Cardiac fibroblast (primary cell): ENCODE results near the gene GTF2E1.
"Not testable (repeated sequence)": the region's sequence is repeated elsewhere in the genome, so short reads cannot be mapped to it uniquely, and the experiment has no call there.

ENCODE experiments used
- DNase-seq, 2 donors: peaks; one replicate each; pipeline versions ENCODE4 v3.0.0 to v3.0.0-alpha.2; 2010; ENCODE audit warnings: low read depth in 2 of 2
- H3K4me3 ChIP-seq, 2 donors: replicated peaks in 1 of 2; 1 replicate in 1 of 2; 2 replicates in 1 of 2; pipeline ENCODE4 v1.5.1; 2011; ENCODE audit warnings: low read depth in 2 of 2, low read length in 2 of 2, mild to moderate bottlenecking in 2 of 2, moderate library complexity in 1 of 2
- TF ChIP-seq, protein P1 (sequence below): IDR thresholded peaks from one replicate; pipeline ENCODE4 v1.5.1; 2011; ENCODE audit warnings: low read depth, mild to moderate bottlenecking, low read length, inconsistent platforms

The GTF2E1 gene

DNA sequence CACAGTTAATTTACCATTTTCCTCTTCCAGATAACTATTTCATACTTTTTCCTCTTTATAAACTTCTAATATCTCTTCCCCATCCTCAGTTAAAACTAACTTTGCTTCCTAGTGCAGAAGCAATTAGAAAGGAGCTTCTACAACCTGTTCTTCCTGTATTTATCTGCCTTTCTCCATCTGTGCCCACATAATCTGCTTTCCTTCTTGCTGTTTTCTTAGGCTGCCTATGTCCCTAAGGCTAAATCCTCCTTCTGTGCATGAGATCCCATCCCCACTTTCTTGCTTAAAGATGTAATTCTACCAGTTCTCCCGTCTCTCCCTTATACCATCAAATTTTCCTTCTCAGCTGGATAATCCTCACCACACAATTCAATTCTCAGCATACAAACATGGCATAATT lies 32.2 kb upstream of the GTF2E1 start:
- TF ChIP-seq, protein P1, sequence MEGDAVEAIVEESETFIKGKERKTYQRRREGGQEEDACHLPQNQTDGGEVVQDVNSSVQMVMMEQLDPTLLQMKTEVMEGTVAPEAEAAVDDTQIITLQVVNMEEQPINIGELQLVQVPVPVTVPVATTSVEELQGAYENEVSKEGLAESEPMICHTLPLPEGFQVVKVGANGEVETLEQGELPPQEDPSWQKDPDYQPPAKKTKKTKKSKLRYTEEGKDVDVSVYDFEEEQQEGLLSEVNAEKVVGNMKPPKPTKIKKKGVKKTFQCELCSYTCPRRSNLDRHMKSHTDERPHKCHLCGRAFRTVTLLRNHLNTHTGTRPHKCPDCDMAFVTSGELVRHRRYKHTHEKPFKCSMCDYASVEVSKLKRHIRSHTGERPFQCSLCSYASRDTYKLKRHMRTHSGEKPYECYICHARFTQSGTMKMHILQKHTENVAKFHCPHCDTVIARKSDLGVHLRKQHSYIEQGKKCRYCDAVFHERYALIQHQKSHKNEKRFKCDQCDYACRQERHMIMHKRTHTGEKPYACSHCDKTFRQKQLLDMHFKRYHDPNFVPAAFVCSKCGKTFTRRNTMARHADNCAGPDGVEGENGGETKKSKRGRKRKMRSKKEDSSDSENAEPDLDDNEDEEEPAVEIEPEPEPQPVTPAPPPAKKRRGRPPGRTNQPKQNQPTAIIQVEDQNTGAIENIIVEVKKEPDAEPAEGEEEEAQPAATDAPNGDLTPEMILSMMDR = no peak

DNA sequence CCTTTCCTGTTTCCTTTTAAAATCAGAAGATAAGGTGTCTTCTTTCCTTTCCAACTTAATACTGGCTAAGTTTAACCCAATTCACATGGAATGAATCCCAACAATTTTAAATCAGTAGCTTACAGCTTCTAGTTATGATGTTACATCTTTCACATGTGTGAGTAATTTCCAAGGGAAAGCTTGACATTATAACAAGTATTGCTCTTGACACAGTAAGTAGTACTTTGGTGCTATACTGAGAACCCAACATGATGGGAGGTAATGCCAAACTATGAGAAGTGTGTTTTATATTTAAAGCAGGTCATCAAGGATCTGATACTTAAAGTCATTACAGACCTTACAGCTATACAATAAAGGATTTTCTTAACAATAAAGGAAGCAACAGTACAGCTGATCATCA lies 29.3 kb upstream of the GTF2E1 start:
- TF ChIP-seq, protein P1 = no peak
- DNase-seq = no peak

More for the DNA sequence above, 32.2 kb upstream of the GTF2E1 start:
- no peak for DNase-seq
- H3K4me3 ChIP-seq = no peak overlapping the region

DNA sequence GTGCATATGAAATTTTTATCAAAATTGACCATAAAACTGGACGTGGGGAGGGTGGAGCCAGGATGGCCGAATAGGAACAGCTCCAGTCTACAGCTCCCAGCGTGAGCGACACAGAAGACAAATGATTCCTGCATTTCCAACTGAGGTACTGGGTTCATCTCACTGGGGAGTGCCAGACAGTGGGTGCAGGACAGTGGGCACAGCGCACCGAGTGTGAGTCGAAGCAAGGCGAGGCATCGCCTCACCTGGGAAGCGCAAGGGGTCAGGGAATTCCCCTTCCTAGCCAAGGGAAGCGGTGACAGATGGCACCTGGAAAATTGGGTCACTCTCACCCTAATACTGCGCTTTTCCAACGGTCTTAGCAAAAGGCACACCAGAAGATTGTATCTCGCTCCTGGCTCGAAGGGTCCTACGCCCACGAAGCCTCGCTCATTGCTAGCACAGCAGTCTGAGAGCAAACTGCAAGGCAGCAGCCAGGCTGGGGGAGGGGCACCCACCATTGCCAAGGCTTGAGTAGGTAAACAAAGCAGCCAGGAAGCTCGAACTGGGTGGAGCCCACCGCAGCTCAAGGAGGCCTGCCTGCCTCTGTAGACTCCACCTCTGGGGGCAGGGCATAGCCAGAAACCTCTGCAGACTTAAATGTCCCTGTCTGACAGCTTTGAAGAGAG lies 23.2 kb upstream of the GTF2E1 start:
- peak in 1 of 2 donors; percentile 6 for DNase-seq
- not testable (repeated sequence) for H3K4me3 ChIP-seq

More for the DNA sequence above, 29.3 kb upstream of the GTF2E1 start:
- no peak overlapping the region for H3K4me3 ChIP-seq

DNA sequence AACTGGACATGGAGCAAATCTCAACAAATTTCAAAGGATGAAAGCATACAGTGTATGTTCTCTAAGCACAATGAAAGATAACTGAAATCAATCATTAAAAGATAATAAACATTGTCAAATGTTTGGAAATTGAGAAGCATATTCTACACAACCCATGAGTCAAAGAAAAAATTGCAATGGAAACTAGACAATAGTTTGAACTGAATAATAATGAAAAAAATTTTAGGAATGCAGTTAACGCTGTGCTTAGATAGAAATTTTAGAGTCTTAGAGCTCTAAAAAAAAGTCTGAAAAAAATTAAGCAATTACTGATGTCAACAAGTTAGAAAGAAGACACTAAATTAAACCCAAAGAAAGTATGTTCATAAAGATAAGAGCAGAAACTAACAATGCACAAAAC lies 15.8 kb upstream of the GTF2E1 start:
- peak in 1 of 2 donors; percentile 39 for DNase-seq
- H3K4me3 ChIP-seq = no peak overlapping the region
- TF ChIP-seq, protein P1 = no peak

DNA sequence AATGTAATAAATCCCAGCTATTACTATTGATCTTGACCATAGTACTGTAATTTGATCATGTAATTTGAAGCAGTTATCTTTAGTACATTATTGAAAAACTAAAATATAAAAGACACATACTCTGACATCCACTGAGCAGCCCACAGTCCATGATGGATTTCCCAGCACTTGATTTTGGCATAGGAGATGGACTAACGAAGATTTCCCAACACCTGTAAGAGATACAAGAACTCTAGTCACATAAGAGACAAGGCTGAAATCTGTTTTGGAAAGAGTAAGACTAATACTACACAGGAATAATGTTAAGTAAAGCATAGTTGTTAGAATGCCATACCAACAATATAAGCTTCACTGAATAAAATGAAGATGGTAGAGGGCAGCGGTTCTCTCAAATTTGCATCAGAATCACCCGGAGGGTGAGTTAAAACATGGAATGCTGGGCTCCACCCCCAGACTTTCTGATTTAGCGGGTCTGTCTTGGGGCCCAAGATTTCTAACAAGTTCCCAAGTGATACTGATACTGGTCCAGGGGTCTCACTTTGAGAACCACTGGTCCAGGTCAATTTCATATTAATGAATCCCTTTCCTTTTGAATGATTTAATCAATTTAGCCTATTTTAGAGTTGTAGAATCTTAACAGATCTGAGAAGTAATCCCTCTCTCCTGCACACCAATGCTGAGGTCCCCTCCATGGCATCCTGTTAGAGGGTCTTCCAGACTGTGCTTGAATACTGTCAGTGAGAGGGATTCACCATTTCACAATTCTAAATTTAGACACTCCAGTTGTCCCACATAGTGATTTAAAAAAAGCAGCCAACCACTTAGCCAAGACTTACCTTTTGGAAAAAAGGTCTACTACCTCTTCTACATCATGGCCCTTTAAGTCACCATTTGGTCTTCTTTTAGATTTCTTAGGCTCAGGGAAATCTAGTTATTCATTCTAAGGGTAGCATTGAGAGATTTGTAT lies 11.7 kb upstream of the GTF2E1 start:
- DNase-seq = no peak
- H3K4me3 ChIP-seq = no peak overlapping the region
- TF ChIP-seq, protein P1 = no peak

DNA sequence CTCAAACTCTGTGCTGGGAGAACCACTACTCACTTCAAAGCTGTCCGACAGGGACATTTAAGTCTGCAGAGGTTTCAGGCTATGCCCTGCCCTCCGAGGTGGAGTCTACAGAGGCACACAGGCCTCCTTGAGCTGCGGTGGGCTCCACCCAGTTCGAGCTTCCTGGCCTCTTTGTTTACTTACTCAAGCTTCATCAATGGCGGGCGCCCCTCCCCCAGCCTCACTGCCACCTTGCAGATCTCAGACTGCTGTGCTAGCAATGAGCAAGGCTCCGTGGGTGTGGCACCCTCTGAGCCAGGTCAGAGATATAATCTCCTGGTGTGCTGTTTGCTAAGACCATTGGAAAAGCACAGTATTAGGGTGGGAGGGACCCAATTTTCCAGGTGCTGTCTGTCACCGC lies 4.5 kb upstream of the GTF2E1 start:
- DNase-seq, H3K4me3 ChIP-seq: not testable (repeated sequence)

DNA sequence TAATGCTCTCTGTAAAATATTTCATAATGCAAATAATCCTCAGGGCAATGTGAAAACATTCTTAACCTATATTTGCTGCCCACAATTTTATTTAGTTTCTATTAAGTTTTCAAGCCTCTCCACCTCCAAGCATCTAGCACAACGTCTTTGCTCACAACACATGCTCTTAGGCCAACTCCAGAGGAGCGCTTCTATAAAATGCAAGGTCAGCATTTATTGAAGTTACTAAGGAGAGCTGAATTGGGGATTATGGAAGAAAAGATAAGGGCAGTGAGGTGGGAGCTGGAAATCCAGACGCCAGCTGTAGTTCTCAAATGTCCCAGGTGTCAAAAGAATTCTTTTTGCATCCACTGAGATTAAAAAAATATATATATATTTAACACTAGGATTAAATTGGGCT lies 1.2 kb upstream of the GTF2E1 start:
- H3K4me3 ChIP-seq = peak overlapping the region; percentile 90 to 96
- TF ChIP-seq, protein P1 = no peak
- no peak for DNase-seq
